ENCODE measurements around the gene TMC2.

Gene TMC2

GRCh38 chr20:2651772-2652723 is 115.7 kb downstream of the TMC2 start, which contains the start of gene NOP56:
Gene NOP56, plus strand, starts transcription at chr20:2652632. Its CDS starts 29 bp downstream, at chr20:2652661.
- DNase-seq (ENCODE audit: insufficient read length) (peak; percentile 83), FAIRE-seq (peak; percentile 98)
- TF ChIP-seq POLR2AphosphoS5 (IDR thresholded peaks at IDR 0.05; ENCODE audit: low read depth, low read length), result peak; percentile 98
- peak; percentile 97 for TF ChIP-seq TAF1 (IDR thresholded peaks at IDR 0.05; ENCODE audit: borderline replicate concordance, low read depth, low read length)
- TF ChIP-seq POLR2A (IDR thresholded peaks at IDR 0.05; ENCODE audit: low read depth, low read length), result peak; percentile 99

GRCh38 chr20:2652724-2653555 is 116.6 kb downstream of the TMC2 start:
- TF ChIP-seq POLR2A (IDR thresholded peaks at IDR 0.05; ENCODE audit: low read depth, low read length) (no peak; the same call in 1 of the 2 replicates), TAF1 (IDR thresholded peaks at IDR 0.05; ENCODE audit: borderline replicate concordance, low read depth, low read length) (no peak), POLR2AphosphoS5 (IDR thresholded peaks at IDR 0.05; ENCODE audit: low read depth, low read length) (no peak)
- DNase-seq (ENCODE audit: insufficient read length) (peak; percentile 37), FAIRE-seq (peak; percentile 48)

- DNase-seq (ENCODE audit: insufficient read length) (no peak), FAIRE-seq (no peak)
- TF ChIP-seq POLR2A (IDR thresholded peaks at IDR 0.05; ENCODE audit: low read depth, low read length) (peak; percentile 52), POLR2AphosphoS5 (IDR thresholded peaks at IDR 0.05; ENCODE audit: low read depth, low read length) (no peak; the same call in 1 of the 2 replicates)
Observed at GRCh38 chr20:2653556-2654383, 117.4 kb downstream of the TMC2 start.

- FAIRE-seq, result no peak
- TF ChIP-seq TAF1 (IDR thresholded peaks at IDR 0.05; ENCODE audit: borderline replicate concordance, low read depth, low read length), result no peak
- TF ChIP-seq POLR2AphosphoS5 (IDR thresholded peaks at IDR 0.05; ENCODE audit: low read depth, low read length), result peak; percentile 25
- TF ChIP-seq POLR2A (IDR thresholded peaks at IDR 0.05; ENCODE audit: low read depth, low read length), result 0 out of 2 replicates have a peak, but pooled peaks have one; percentile 7
- DNase-seq (ENCODE audit: insufficient read length), result no peak
Observed at GRCh38 chr20:2654384-2654822, 118.0 kb downstream of the TMC2 start.

GRCh38 chr20:2654831-2655230 is 118.5 kb downstream of the TMC2 start:
- no peak for DNase-seq (ENCODE audit: insufficient read length)
- FAIRE-seq, result no peak
- no peak; the same call in 1 of the 2 replicates for TF ChIP-seq POLR2AphosphoS5 (IDR thresholded peaks at IDR 0.05; ENCODE audit: low read depth, low read length)
- no peak for TF ChIP-seq POLR2A (IDR thresholded peaks at IDR 0.05; ENCODE audit: low read depth, low read length)
- TF ChIP-seq TAF1 (IDR thresholded peaks at IDR 0.05; ENCODE audit: borderline replicate concordance, low read depth, low read length), result no peak

- FAIRE-seq, result no peak
- TF ChIP-seq POLR2A (IDR thresholded peaks at IDR 0.05; ENCODE audit: low read depth, low read length) (peak; percentile 57; the same call in 1 of the 2 replicates), TAF1 (IDR thresholded peaks at IDR 0.05; ENCODE audit: borderline replicate concordance, low read depth, low read length) (no peak), POLR2AphosphoS5 (IDR thresholded peaks at IDR 0.05; ENCODE audit: low read depth, low read length) (peak; percentile 68)
- no peak for DNase-seq (ENCODE audit: insufficient read length)
Observed at GRCh38 chr20:2655331-2656116, 119.2 kb downstream of the TMC2 start.

- no peak for TF ChIP-seq POLR2A (IDR thresholded peaks at IDR 0.05; ENCODE audit: low read depth, low read length)
- no peak for TF ChIP-seq TAF1 (IDR thresholded peaks at IDR 0.05; ENCODE audit: borderline replicate concordance, low read depth, low read length)
- TF ChIP-seq POLR2AphosphoS5 (IDR thresholded peaks at IDR 0.05; ENCODE audit: low read depth, low read length), result no peak; the same call in none of the 2 replicates
- no peak for DNase-seq (ENCODE audit: insufficient read length)
- FAIRE-seq, result no peak
Observed at GRCh38 chr20:2656471-2657117, 120.2 kb downstream of the TMC2 start.

- DNase-seq (ENCODE audit: insufficient read length) (no peak), FAIRE-seq (no peak)
- TF ChIP-seq TAF1 (IDR thresholded peaks at IDR 0.05; ENCODE audit: borderline replicate concordance, low read depth, low read length) (no peak), POLR2AphosphoS5 (IDR thresholded peaks at IDR 0.05; ENCODE audit: low read depth, low read length) (no peak), POLR2A (IDR thresholded peaks at IDR 0.05; ENCODE audit: low read depth, low read length) (peak; percentile 71)
Observed at GRCh38 chr20:2657241-2657640, 120.9 kb downstream of the TMC2 start.

- DNase-seq (ENCODE audit: insufficient read length) (no peak), FAIRE-seq (no peak)
- TF ChIP-seq POLR2AphosphoS5 (IDR thresholded peaks at IDR 0.05; ENCODE audit: low read depth, low read length) (no peak), TAF1 (IDR thresholded peaks at IDR 0.05; ENCODE audit: borderline replicate concordance, low read depth, low read length) (no peak), POLR2A (IDR thresholded peaks at IDR 0.05; ENCODE audit: low read depth, low read length) (no peak; the same call in 1 of the 2 replicates)
Observed at GRCh38 chr20:2657674-2658073, 121.3 kb downstream of the TMC2 start.
